Lung (tissue), 4 donors: ENCODE data around the gene FZD4. TPM values are rescaled to one million over a fixed set of nuclear protein-coding genes. Genes with fewer than 3 reads are reported as not detected.

Experiments
- polyA plus RNA-seq, 2 donors: library from polyadenylated mRNA; stranded (reverse); fragments of 200-250 nt; gene quantifications; one replicate each; pipeline ENCODE4 v1.2.1, GENCODE V29; 2013
- total RNA-seq, 2 donors: library from RNA; depleted of rRNA in 1 of 2; stranded (reverse); fragments of >200 nt in 1 of 2; gene quantifications; one replicate each; pipeline ENCODE4 v1.2.1, GENCODE V29; 2014 to 2021
- donor health status: Bipolar disorder and iron deficiency.
- donor health status: healthy.
- donor health status: DM: yes; HTN: yes; CAD: no.

The FZD4 gene
- total and polyA plus RNA-seq, 4 donors, result 12.0 to 40.0 (median 20.9) TPM

Other genes with a start within 250 kb of the FZD4 start
- gene PRSS23, start 154.9 kb downstream of the FZD4 start, total RNA-seq, result 10 to 100 TPM; 19.3 to 86.7 TPM
- gene PRSS23, start 154.9 kb downstream of the FZD4 start, polyA plus RNA-seq, result 10 to 100 TPM in 1 of 2 donors, 1 to 10 TPM in 1; 9.9 to 50.8 TPM
- 10 to 100 TPM; 16.6 to 42.0 TPM for gene TMEM135, start 82.5 kb upstream of the FZD4 start, total RNA-seq
- gene TMEM135, start 82.5 kb upstream of the FZD4 start, polyA plus RNA-seq, result 1 to 10 TPM; 5.9 to 6.4 TPM